HCT116 (cell line): ENCODE results near the gene E4F1. TPM values are rescaled to one million over a fixed set of nuclear protein-coding genes. Genes with fewer than 3 reads are reported as not detected.

Experiments used
- ATAC-seq: fragments of 200-7000 bp; cut with Tn5 transposase; 2 replicates; pipeline ENCODE4 v1.9.1; 2020; ENCODE audit warnings: mild to moderate bottlenecking, moderate library complexity
- BruUV-seq: library from RNA; stranded (reverse); fragments of 400-500 nt; replicated peaks from 2 replicates; lab custom pipeline; 2021; lab: Mats Ljungman, UMichigan
- CTCF ChIA-PET: fragments of 300-600 bp; sonication (Branson Sonifier 250); formaldehyde crosslinking; loops from one replicate; lab custom pipeline; 2021; ENCODE audit warnings: antibody characterized with exemption; lab: Charles Lee
- POLR2A ChIA-PET: fragments of 300-600, 350-600 bp; sonication (Branson Sonifier 250); formaldehyde crosslinking; loops from one replicate; lab custom pipeline; 2021; ENCODE audit warnings: antibody characterized with exemption; lab: Charles Lee
- RAD21 ChIA-PET, 2 experiments: fragments of 300-600 bp; sonication (Branson Sonifier 250); formaldehyde crosslinking; loops; one replicate each; lab custom pipeline; 2023; ENCODE audit warnings: low total read pairs in 2 of 2; ENCODE audit not compliant: uncharacterized antibody in 2 of 2, unreplicated experiment in 2 of 2, low non-redundant PET in 1 of 2; lab: Charles Lee
- DNase-seq: peaks from one replicate; pipeline ENCODE4 v3.0.0-alpha.2; 2010; ENCODE audit warnings: low read depth, low spot score
- H2AFZ ChIP-seq: fragments of 200-600 bp; shearing (Covaris generic), sonication (generic); 2 replicates; pipeline ENCODE4 v1.6.1; 2017; ENCODE audit warnings: low read depth, mixed run types, mixed read lengths, antibody characterized with exemption, low read length; ENCODE audit not compliant: poor library complexity, severe bottlenecking
- H3K27ac ChIP-seq: 2 replicates; pipeline ENCODE4 v1.5.1; 2012; ENCODE audit warnings: low read depth, low read length
- H3K27me3 ChIP-seq: fragments of 200-600 bp; sonication (generic); 2 replicates; pipeline ENCODE4 v1.6.1; 2016; ENCODE audit warnings: mixed run types, low read length, mixed read lengths; ENCODE audit not compliant: insufficient read depth
- H3K36me3 ChIP-seq, 2 experiments: fragments of 200-500 bp in 1 of 2; fragments of 200-600 bp in 1 of 2; sonication (Bioruptor generic) in 1 of 2; sonication (generic) in 1 of 2; 2 replicates each; pipeline versions ENCODE4 v1.5.1 to v1.6.1; 2014 to 2016; ENCODE audit warnings: low read length in 2 of 2, inconsistent platforms in 1 of 2, mixed read lengths in 1 of 2, mixed run types in 1 of 2; ENCODE audit not compliant: insufficient read depth in 2 of 2, control insufficient read depth in 1 of 2
- H3K4me1 ChIP-seq, 2 experiments: fragments of 200-600 bp in 1 of 2; sonication (generic) in 1 of 2; 2 replicates each; pipeline versions ENCODE4 v1.5.1 to v1.6.1; 2012 to 2017; ENCODE audit warnings: low read length in 2 of 2, inconsistent platforms in 1 of 2, mild to moderate bottlenecking in 1 of 2, mixed read lengths in 1 of 2, mixed run types in 1 of 2, moderate library complexity in 1 of 2; ENCODE audit not compliant: insufficient read depth in 2 of 2, control insufficient read depth in 1 of 2
- H3K4me2 ChIP-seq: fragments of 200-600 bp; sonication (generic); 2 replicates; pipeline ENCODE4 v1.6.1; 2017; ENCODE audit warnings: mixed run types, low read length, mixed read lengths
- H3K4me3 ChIP-seq, 2 experiments: fragments of 200-600 bp in 1 of 2; sonication (generic) in 1 of 2; replicated peaks in 1 of 2; 2 replicates each; pipeline ENCODE4 v1.5.1; 2011 to 2016; ENCODE audit warnings: low read length in 2 of 2, control low read depth in 1 of 2, low read depth in 1 of 2, mild to moderate bottlenecking in 1 of 2, mixed read lengths in 1 of 2, mixed run types in 1 of 2
- H3K79me2 ChIP-seq: fragments of 200-600 bp; sonication (generic); 2 replicates; pipeline ENCODE4 v1.6.1; 2017; ENCODE audit warnings: mild to moderate bottlenecking, mixed run types, low read length, moderate library complexity, mixed read lengths; ENCODE audit not compliant: insufficient read depth
- H3K9ac ChIP-seq: fragments of 200-600 bp; sonication (generic); 2 replicates; pipeline ENCODE4 v1.6.1; 2016; ENCODE audit warnings: low read length, mixed read lengths
- H3K9me2 ChIP-seq: fragments of 200-600 bp; sonication (generic), shearing (Covaris generic); 2 replicates; pipeline ENCODE4 v1.6.1; 2017; ENCODE audit warnings: mixed run types, mild to moderate bottlenecking, moderate library complexity; ENCODE audit not compliant: insufficient read depth
- H3K9me3 ChIP-seq, 2 experiments: fragments of 200-500 bp in 1 of 2; fragments of 200-600 bp in 1 of 2; sonication (Bioruptor generic) in 1 of 2; sonication (generic) in 1 of 2; 2 replicates each; pipeline ENCODE4 v1.6.1; 2014 to 2017; ENCODE audit warnings: low read length in 2 of 2, mixed read lengths in 2 of 2, inconsistent platforms in 1 of 2, low read depth in 1 of 2, mild to moderate bottlenecking in 1 of 2, mixed run types in 1 of 2, moderate library complexity in 1 of 2; ENCODE audit not compliant: control insufficient read depth in 1 of 2, insufficient read depth in 1 of 2
- H4K20me1 ChIP-seq: fragments of 200-600 bp; sonication (generic), shearing (Covaris generic); 2 replicates; pipeline ENCODE4 v1.6.1; 2017; ENCODE audit warnings: mixed run types, mild to moderate bottlenecking, moderate library complexity; ENCODE audit not compliant: insufficient read depth
- CBX3 ChIP-seq: IDR thresholded peaks from 2 replicates; pipeline ENCODE4 v1.6.1; 2012; ENCODE audit warnings: low read depth
- CEBPB ChIP-seq: IDR thresholded peaks from 2 replicates; pipeline ENCODE4 v1.6.1; 2012; ENCODE audit warnings: low read depth
- EZH2phosphoT487 ChIP-seq: fragments of 200-600 bp; IDR thresholded peaks from 2 replicates; pipeline ENCODE4 v1.6.1; 2018; ENCODE audit warnings: antibody characterized with exemption, borderline replicate concordance
- MAX ChIP-seq: IDR thresholded peaks from 2 replicates; pipeline ENCODE4 v1.6.1; 2012
- REST ChIP-seq: IDR thresholded peaks from 2 replicates; pipeline ENCODE4 v1.6.1; 2012; ENCODE audit warnings: low read depth
- SIN3A ChIP-seq: IDR thresholded peaks from 2 replicates; pipeline ENCODE4 v1.6.1; 2012; ENCODE audit warnings: low read depth
- TCF7L2 ChIP-seq: IDR thresholded peaks from 2 replicates; pipeline ENCODE4 v1.7.0; 2011; ENCODE audit warnings: borderline replicate concordance, inconsistent platforms; ENCODE audit not compliant: insufficient read depth, insufficient read length; ENCODE audit errors: extremely low read depth
- intact Hi-C: fragments of 100-400 bp; cut with micrococcal nuclease; formaldehyde crosslinking; loops from 2 replicates; pipeline ENCODE4 v1.10.0; 2022
- total RNA-seq: library from RNA; stranded (reverse); gene quantifications from one replicate; pipeline ENCODE4 v1.2.1, GENCODE V29; 2021; ENCODE audit not compliant: unreplicated experiment
- TF ChIP-seq, protein P1 (sequence below): IDR thresholded peaks from 2 replicates; pipeline ENCODE4 v1.6.1; 2012

E4F1 gene
- total RNA-seq, 1 experiment from 2014 or later, result 40.7 TPM

GRCh38 chr16:2276368-2277195 lies 53.2 kb downstream of the E4F1 start:
- no peaks in the 10 kb centered on the region for H3K27me3 ChIP-seq
- no peak overlapping the region for H2AFZ ChIP-seq
- TF ChIP-seq, protein P1, sequence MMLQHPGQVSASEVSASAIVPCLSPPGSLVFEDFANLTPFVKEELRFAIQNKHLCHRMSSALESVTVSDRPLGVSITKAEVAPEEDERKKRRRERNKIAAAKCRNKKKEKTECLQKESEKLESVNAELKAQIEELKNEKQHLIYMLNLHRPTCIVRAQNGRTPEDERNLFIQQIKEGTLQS, result no peak
- TF ChIP-seq CBX3, result no peak
- TF ChIP-seq MAX, result no peak
- TF ChIP-seq CEBPB, result no peak
- TF ChIP-seq SIN3A, result no peak
- TF ChIP-seq EZH2phosphoT487, result no peak
- no peak for TF ChIP-seq TCF7L2
- TF ChIP-seq REST, result no peak
- ChIA-PET CTCF (no interaction called here), POLR2A (no interaction called here), RAD21 (no interaction called here)
- ATAC-seq, result no peak
- no peak overlapping the region for H3K4me2 ChIP-seq
- BruUV-seq, result no TSS peak
- H3K9me3 ChIP-seq, result no peaks in the 10 kb centered on the region
- H3K9me2 ChIP-seq, result no peaks in the 10 kb centered on the region
- intact Hi-C loops, result no loop called here
- no peaks in the 10 kb centered on the region for H3K36me3 ChIP-seq
- H3K9ac ChIP-seq, result no peak overlapping the region
- no peaks in the 10 kb centered on the region for H4K20me1 ChIP-seq
- DNase-seq, result no peak
- H3K27ac ChIP-seq, result no peak overlapping the region
- H3K4me3 ChIP-seq, result no peak overlapping the region
- no peaks in the 10 kb centered on the region for H3K4me1 ChIP-seq
- H3K79me2 ChIP-seq, result no peaks in the 10 kb centered on the region
